ENCODE measurements around the gene CLASRP.

CLASRP gene

DNA sequence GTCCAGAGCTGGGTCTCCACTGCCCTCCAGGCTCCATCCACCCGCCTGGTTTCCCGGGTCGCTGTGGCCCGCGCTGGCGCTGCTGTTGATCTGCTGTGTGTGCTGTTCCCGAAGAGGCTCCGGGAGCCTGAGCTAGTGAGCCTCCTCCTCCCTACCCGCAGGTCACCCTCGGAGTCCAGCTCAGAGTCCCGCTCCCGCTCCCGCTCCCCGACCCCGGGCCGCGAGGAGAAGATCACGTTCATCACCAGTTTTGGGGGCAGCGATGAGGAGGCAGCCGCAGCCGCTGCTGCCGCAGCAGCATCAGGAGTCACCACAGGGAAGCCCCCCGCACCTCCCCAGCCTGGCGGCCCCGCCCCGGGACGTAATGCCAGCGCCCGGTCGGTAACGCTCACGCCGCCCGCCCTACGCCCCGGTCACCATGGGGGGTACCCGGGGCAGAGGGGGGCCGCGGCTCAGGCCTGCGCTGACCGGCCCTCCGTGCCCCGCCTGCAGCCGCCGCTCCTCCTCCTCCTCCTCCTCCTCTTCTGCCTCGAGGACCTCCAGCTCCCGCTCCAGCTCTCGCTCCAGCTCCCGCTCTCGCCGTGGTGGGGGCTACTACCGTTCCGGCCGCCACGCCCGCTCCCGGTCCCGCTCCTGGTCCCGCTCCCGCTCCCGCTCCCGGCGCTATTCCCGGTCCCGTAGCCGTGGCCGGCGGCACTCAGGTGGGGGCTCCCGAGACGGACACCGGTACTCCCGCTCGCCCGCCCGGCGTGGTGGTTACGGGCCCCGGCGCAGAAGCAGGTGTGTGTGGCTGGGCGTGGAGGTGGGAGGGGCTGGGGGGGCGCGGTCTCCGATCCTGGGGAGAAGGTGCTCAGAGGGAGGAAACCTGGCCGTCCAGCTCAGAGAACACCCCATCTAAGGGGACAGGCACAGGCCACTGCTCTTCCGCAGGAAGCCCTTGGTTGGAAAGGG, 25.3 kb downstream of the CLASRP start:
- no peak for DNase-seq

DNA sequence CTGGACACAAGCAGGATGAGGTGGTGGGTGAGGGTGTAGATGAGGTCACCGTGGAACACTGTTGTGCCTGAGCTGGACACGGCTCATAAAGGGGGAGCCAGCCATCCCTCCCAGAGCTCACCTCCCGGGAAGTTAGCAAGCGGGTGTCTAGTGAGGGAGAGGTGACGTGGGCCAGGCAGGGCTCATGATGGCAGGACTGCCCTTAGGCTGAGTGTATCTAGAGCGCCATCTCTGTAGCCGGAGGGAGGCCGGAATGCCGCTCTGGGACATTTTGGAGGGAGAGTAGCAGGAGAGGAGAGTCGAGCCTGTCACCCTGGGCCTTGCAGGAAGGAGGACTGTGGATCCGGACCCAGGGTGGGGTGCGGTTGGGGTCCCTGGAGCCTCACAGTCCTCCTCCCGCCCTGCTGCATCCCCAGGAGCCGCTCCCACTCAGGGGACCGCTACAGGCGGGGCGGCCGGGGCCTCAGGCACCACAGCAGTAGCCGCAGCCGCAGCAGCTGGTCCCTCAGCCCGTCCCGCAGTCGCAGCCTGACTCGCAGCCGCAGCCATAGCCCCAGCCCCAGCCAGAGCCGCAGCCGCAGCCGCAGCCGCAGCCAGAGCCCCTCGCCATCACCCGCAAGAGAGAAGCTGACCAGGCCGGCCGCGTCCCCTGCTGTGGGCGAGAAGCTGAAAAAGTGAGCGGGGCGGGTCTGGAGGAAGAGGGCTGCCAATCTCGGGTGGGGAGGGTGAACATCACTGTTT, 28.2 kb downstream of the CLASRP start:
- DNase-seq, result no peak

DNA sequence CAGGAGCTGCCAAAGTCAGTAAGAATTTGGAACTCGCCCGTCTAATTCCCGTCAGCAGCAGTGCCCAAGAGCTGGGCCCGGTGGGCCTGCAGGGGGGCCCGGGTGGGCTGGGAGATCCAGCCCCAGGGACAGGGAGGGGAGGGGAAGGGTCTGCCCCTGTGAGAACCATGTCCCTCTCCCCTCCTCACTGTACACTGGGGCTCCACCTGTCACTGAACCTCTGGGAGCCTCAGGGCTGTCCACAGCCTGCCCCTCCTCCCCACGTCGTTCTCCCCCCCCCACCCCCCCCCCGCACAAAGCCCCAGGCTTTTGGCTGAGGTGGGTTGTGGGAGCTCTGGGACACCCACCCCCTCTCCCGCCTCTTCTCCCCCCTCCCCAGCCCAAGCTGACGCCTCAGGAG, 29.2 kb downstream of the CLASRP start:
- no peak for DNase-seq

DNA sequence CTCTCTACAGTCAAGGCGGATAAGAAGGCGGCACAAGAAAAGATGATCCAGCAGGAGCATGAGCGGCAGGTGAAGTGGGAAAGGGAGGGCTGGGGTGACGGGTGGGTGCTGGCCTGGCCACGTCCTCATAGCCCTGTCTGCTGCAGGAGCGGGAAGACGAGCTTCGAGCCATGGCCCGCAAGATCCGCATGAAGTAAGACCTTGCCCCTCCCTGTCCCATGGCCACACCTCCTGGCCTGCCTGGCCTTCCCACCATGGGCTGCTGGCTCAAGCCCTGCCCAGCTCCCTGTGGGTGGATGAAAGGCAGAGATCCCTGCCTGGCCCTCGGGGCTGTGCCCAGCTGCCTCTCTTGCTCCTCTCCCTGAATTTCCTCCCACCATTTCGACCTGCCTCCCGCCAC, 30.2 kb downstream of the CLASRP start:
- DNase-seq, result no peak

DNA sequence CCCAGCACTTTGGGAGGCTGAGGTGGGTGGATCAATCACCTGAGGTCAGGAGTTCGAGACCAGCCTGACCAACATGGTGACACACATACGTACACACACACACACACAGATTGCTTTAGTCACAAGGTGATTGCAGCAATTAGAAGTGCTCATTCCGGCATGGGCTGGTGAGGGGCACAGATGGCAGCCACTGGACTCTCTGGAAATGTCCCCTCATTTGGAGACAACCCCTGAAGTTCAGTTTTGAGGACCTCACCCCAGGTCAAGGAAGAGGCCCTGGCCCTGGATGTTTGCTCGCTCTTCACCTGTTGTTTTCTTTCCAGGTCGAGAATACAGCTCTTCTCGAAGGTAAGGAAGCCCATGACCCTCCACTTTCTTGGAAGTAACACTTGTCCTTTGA, 31.4 kb downstream of the CLASRP start:
- DNase-seq, result no peak

DNA sequence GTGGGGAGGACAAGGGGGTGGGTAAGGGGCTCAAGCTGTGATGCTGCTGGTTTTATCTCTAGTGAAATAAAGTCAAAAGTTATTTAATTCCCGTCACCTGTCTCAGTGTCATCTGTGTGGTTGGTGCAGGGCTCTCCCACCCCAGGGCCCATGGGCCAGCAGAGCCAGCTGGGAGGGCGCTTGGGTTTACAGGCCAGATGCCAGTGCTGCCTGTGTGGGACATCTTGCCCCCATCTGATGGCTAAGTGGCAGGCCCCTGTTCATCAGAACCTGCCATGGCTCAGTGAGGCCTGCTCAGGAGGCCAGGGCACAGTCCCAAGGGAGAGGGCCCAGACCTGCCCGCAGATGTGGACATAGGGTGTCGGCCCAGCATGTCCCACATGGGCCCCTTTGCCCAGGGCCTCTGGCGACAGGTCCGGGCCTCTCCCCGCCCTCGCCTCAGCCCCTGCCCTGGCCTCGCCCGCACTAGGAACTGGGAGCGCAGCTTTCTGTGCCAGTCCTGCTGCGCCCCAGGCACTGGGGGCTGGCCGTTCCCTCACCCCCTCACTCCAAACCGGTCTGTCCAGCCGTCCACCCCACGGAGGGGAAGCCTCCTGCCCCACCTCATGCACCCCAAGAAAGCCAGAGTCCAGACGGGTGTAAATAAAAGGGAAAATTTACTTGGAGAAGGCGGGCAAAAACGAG, 32.2 kb downstream of the CLASRP start:
- DNase-seq, result no peak

DNA sequence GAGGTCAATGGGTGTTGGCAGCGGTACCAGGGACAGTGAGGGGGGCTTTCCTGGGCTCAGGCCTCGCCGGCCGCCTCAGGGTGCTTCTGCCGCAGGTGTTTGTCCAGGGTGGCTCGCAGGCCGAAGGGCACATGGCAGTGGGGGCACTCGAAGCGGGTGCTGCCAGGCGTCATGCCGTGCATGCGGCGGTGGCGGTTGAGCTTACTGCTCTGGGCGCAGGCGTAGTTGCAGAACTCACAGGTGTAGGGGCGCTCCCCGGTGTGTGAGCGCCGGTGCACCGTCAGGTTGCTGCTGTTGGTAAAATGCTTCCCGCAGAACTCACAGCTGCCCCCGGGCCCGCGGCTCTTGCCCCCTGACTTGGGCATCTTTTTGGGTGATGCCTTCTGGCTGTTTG, 32.7 kb downstream of the CLASRP start:
- no peak for DNase-seq

DNA sequence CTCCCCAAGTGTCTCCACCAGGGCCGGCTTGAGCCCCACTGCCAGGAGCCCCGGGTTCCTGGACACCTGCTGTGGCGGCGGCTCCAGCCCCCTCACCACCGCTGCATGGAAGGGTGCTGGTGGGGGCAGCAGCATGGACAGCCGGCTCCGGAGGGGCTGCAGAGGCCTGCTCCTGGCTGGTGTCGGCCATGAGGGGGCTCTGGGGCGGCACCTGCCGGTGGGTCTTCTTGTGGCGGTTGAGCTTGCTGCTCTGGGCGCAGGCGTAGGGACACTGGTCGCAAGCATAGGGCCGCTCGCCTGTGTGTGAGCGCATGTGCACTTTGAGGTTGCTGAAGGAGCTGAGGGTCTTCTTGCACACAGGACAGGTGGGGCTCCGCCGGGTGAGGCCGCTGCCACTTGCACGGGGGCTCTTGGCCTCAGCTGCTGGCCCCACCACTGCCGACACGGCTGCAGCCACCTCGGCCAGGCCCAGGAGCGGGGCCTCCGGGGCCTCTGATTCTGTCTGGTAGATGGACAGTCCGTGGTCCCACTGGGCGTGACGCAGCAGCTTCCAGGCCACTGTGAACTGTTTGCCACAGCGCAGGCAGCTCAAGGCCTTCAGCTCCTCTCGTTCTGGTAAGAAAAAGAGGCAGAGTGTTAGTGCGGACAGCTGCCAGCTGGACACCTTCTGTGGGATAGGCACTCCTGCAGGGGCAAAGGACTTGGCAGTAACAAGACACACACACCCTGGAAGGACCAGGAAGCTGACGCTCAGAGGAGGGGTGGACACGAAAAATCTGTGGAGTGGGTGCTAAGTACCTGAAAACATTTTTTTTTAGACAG, 33.3 kb downstream of the CLASRP start:
- no peak for DNase-seq

DNA sequence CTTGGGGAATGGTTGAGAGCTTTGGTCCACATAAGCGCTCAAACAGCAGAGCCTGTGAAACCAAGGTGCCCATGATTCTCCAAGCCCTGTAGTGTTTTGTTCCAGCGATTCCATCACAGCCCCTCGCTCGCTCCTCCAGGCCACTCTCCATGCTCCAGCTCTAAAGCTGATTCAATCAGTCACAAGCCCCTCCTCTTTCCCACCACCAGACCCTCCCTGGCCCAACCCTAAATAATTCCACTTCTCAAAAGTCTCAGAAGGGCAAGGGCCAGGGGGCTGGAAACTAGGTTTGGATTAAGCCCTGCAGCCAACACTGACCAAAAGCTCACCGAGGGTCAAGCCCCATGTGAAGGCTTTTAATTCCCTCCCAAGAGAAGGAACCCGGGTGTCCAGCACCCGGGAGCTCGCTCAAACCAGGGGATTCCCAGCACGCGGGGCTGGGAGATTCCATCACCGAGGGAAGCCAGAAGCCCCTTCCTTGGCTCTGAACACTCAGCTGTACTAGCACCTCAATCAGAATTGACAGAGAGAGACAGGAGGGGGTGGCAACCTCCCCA, 36.0 kb downstream of the CLASRP start:
- no peak for DNase-seq

DNA sequence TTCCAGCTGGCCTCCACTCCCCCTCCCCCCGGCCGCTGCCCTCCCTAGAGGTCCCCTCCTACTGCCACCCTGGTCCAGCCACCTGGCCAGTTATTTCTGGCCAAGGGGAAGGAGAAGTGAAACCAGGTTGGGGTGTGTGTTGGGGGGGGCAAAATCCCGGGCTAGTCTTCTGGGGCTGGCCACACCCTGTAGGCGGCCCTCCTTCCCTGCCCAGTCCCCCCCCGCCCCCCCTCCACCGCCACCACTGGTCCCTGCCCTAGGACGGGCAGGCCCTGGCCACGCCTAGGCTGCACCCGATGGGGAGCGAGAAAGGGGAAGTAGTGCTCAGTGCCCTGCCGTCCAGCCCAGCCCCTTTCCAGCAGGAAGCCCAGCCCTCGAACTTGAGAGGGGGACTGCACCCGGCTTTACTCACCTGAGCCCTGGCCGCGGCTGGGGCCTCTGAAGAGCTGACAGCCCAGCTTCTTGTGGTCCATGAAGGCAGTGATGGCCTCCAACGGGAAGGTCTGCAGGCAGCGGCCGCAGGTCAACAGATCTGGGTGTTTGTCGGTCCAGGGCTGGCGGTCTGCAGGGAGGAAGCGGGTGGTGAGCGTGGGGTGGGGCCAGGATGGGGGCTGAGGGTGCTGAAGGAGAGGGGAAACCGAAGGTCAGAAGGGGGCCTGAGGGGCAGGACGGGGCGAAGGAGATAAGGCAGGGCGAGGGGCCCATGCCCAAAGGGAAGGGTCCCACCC, 36.6 kb downstream of the CLASRP start:
- peak; percentile 27 for DNase-seq

DNA sequence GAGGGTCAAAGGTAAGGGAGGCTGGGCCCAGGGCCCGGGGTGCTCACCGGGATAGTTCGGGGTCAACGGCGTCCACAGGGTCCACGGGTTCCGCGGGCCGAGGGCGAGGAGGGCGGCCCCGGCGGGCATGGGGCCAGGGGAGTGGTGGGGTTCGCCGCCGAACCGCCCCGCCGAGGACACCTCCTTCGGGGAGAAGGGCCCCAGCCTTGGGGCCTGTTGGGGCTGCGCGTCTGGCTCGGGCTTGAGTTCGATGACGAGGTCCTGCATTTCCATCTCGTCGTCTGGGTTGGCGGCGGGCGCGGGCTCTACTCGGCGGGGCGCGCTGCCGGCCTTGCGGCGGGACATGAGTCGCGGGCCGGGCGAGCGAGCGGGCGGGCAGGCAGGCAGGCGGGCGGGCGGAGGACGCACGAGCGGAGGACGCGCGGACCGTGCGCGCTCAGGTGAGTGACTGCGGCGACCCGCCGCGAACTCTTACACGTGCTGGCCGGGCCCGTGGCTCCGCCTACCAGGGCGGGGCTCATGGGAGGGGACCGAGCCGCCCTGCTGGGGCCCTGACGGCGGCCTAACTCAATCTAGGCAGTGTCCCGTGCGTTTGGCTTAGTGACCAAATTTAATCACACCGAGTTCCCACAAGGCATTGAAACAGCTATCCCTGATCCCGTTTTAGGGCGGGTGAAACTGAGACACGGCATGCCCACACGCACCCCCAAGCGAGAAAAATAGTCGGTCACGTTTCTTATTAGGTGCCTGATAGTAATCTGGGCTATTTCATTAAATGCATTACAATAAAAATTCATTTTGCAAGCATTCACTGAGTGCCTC, 37.4 kb downstream of the CLASRP start, which contains the start of gene ZNF296:
ZNF296 (minus strand) TSS at position 450 of the 822 bp plus-strand sequence; CDS start at position 345, 105 bp downstream.
- peak; percentile 75 for DNase-seq

DNA sequence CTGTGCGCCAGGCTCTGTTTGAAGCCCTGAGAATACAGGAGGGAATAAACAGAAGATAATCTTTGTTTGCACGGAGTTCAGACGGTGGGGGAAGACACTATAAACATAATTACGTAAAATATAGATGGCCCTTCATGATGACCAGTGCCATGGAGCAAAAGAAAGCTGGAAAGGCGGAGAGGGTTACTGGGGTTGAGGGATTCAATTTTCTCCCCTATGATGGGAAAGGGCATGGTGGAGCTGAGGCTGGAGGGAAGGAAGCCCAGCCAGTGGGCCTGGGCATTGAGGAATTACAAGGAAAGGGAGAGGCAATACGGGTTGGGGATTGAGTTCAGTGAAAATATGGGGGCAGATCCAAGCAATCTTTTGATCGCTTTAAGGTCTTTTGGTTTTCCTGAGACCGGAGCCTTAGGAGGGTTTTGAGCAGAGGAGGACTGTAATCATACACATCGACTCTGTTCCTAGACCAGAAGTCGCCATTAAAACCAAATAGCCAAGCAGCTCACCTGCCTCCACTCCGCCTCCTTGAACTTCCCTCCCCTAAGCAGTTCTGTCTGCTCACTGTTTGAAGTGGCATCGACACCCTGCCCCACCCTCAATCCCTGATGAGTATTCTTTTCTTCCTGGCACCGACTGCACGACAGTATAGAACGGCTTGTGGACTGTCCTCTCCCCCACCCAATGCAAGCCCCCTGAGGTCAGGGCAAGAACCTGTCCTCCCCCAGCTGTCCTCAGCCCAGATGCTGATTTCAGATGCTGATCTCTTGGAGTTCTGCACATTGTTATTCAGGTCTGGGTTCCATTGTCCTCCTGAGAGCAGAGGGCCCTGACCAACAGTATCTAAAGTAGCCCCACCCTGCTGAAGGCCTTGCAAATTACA, 38.2 kb downstream of the CLASRP start:
- DNase-seq, result no peak

DNA sequence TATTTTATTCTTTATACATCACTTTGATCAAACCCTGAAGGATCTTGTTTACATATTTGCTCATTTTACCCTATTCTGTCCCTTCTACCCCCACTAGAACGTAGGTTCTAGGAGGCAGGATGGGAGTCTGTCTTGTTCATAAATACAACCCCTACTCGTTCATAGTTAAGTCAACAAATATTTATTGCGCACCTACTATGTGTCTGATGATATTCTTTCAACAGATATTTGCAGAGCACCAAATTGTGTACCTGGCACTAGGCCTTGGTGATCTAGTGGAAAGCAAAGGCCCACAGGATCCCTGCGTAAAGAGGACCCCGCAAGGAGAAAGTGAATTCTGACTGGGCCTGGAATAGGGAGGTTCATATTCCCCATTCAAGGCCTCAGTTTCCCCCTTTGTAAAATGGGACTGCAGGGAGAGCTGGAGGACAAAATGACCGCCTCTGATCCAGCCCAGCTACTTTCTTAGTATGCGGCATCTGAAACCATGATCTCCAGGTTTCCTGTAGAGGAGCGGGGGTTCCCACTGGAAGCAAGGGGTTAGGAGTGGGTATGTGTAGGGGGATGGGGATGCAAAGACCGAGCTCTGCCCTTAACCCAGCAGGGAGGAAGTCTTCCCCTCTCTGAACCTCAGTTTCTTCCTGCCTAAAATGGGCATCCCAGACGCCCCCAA, 39.7 kb downstream of the CLASRP start:
- DNase-seq, result no peak

DNA sequence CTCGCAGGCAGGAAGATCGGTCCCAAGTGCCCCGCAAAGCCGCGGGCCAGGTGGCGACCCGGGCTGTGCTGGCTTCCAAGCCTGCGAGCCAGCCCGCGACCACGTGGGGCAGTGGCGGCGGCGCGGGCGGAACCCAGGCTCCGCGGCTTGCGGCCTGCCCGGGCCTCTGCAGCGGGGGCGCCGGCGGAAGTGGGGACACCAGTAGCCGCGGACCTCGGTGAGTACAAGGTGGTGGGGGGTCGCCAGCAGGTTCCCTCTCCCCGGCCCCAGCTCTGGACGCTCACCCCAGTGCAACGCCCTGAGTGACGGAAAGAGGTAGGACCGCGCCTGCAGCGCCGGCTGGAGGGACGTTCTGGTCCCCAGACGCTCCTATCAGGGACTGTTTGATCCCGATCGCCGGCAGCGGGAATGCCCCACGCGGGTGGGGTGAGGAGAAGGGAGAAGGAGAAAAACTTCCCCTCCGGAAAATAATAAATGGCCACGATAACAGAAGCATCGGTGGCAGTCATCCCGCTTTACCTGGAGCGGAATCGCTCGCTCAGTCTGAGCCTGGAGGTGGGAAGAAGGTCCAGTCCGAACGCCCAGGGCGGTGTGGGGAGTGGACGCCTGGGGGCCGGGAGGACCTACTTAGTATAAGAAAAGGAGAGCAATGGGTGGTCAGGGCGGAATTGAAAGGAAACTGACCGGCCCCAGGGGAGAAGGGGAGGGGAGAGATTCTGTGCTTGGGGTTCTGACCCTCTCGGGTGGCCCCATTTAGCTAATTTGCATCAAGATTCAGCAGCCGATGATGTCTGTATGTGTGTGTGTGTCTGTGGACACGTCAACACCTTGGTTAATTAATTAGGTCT, 40.4 kb downstream of the CLASRP start, which contains the start of gene GEMIN7:
GEMIN7 (plus strand) TSS at position 198 of the 848 bp plus-strand sequence. CDS start 10,855 bp downstream, outside the sequence.
- DNase-seq, result peak; percentile 75

DNA sequence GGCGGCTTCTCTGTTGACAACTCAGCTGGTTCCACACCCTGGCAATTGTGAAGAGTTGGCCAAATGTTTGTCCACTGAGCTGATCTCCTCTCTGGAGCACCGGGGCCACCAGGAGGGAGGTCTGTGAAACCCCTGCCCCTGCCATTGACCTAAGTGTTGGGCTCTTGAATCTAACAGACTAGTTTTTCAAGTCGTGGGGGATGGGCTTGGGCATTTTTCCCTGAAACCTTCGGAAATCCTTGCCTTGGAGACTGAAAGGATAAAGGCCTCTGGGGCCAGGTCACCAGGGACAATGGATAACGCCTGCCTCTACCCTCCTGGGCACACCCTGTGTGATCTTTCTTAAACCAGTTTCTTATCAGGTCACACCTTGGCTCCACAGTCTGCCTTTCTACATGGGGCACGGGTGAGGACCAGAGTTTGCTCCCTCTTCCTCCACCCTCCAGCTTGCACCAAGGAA, 41.1 kb downstream of the CLASRP start:
- no peak for DNase-seq

DNA sequence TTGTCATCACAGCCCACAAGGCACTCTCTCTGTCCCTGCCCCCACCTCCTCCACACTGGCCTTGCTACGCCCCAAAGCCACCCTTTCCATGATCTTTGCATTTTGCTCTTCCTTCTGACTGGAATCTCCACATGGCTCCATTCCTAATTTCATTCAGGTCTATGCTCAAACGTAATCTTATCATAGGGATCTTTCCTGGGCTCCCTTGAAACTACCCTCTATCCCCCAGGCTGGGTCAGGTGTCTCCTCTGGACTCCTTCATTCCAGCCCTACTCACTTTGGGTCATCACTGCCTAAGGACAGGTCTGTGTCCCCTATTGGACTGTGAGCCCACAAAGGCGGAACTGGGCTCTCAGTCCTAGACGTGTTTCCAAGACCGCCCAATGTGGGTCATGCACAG, 43.3 kb downstream of the CLASRP start:
- DNase-seq, result no peak

DNA sequence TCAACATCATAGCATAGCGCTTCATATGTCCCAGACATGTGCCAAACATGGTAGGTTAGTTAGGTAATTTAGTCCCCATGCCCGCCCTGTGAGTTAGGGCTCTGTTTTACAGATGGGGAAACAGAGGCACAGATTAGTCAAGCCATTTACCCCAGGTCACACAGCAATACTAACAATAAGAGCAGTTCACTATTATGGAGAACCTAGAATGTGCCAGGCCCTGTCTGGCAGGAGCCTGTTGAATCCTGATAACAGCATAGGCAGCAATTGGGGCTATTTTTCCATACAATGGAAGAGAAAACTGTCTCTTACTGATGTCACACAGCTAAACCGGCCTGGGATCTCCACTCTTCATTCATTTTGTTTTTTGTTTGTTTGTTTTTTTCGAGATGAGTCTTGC, 47.6 kb downstream of the CLASRP start:
- DNase-seq, result no peak

DNA sequence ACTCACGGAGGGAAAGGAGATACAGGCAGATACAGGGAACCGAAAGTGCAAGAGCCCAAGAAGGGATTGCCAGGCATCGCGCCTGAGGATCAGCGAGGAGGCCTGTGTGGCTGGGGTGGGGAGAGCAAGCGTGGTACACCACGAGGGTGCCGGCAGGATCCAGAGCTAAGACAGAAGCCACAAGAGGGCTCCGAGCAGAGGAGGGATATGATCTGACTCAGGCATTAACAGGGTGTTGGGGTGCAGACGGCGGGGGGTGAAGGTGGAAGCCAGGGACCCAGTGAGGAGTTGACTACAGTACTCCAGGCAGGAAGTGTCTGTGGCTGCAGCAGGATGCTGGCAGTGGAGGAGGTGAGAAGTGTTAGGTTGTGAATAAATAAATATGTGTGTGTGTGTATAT, 48.7 kb downstream of the CLASRP start:
- DNase-seq, result peak; percentile 76

Measured in activated gamma-delta T cell treated with Interleukin-2 at 50 U/mL for 16 hours (primary cell).